ENCODE measurements around the gene SNED1. TPM values are rescaled to one million over a fixed set of nuclear protein-coding genes. Genes with fewer than 3 reads are reported as not detected.

The SNED1 gene
- total RNA-seq, 1 experiment from 2014 or later: 3.2 TPM

GRCh38 chr2:240985881-240986786 is 12.3 kb upstream of the SNED1 start:
- H3K9me3 Mint-ChIP-seq: no peaks in the 10 kb centered on the region
- ATAC-seq: no peak
- ChIA-PET POLR2A (no interaction called here), CTCF (interaction anchor here (1.5 kb wide), 1 partner anchor 135 kb away, joined by 4 read pairs; no protein-coding TSS in a partner anchor)
- H3K27ac Mint-ChIP-seq: no peak overlapping the region
- H3K4me3 Mint-ChIP-seq: no peak overlapping the region
- peaks cover 2% of the 10 kb centered on the region; the same call in 1 of the 2 replicates for H3K27me3 Mint-ChIP-seq (ENCODE audit: low read depth)
- peak; percentile 11 for DNase-seq (ENCODE audit: low spot score)
- H3K4me1 Mint-ChIP-seq: no peaks in the 10 kb centered on the region
- no peaks in the 10 kb centered on the region for H3K36me3 Mint-ChIP-seq
- no peak for TF ChIP-seq AFF4 (CRISPR knock-in tag; IDR thresholded peaks at IDR 0.05; ENCODE audit: borderline replicate concordance)
- TF ChIP-seq ARID4B (CRISPR knock-in tag; IDR thresholded peaks at IDR 0.05; ENCODE audit: borderline replicate concordance): no peak
- TF ChIP-seq NR1H2 (CRISPR knock-in tag; IDR thresholded peaks at IDR 0.05): no peak
- TF ChIP-seq FOXJ3 (CRISPR knock-in tag; IDR thresholded peaks at IDR 0.05; ENCODE audit: borderline replicate concordance): no peak
- no peak for TF ChIP-seq ZNF396 (CRISPR knock-in tag; IDR thresholded peaks at IDR 0.05; ENCODE audit: borderline replicate concordance)
- no peak for TF ChIP-seq SP1 (CRISPR knock-in tag; conservative IDR thresholded peaks at IDR 0.05)
- TF ChIP-seq ATF3 (CRISPR knock-in tag; conservative IDR thresholded peaks at IDR 0.05): no peak
- TF ChIP-seq NFYB (CRISPR knock-in tag; conservative IDR thresholded peaks at IDR 0.05; ENCODE audit: low read depth): no peak
- no peak for TF ChIP-seq TCF7 (CRISPR knock-in tag; IDR thresholded peaks at IDR 0.05; ENCODE audit: low read depth)
- no peak for TF ChIP-seq PRRX2 (CRISPR knock-in tag; IDR thresholded peaks at IDR 0.05)
- no peak for TF ChIP-seq ESRRA (CRISPR knock-in tag; IDR thresholded peaks at IDR 0.05; ENCODE audit: borderline replicate concordance)
- TF ChIP-seq PREB (CRISPR knock-in tag; IDR thresholded peaks at IDR 0.05; ENCODE audit: borderline replicate concordance): no peak
- TF ChIP-seq ATF2 (CRISPR knock-in tag; IDR thresholded peaks at IDR 0.05; ENCODE audit: borderline replicate concordance, low read depth): no peak
- no peak for TF ChIP-seq ZNF512 (CRISPR knock-in tag; IDR thresholded peaks at IDR 0.05; ENCODE audit: borderline replicate concordance)
- no peak for TF ChIP-seq CBFB (CRISPR knock-in tag; IDR thresholded peaks at IDR 0.05; ENCODE audit: low read depth)
- no peak for TF ChIP-seq SOX15 (CRISPR knock-in tag; IDR thresholded peaks at IDR 0.05)
- TF ChIP-seq STAT6 (CRISPR knock-in tag; conservative IDR thresholded peaks at IDR 0.05; ENCODE audit: low read depth): no peak
